Liver (tissue), 3 donors: ENCODE measurements around the gene MICAL2.

Experiments
- ATF3 ChIP-seq: IDR thresholded peaks from 2 replicates; pipeline ENCODE4 v1.6.1; 2016; ENCODE audit warnings: antibody characterized with exemption
- CTCF ChIP-seq: fragments of 150-350 bp; IDR thresholded peaks from 2 replicates; pipeline ENCODE4 v1.5.1; 2017; ENCODE audit warnings: improper control_type of control experiment, low read depth, low read length; ENCODE audit not compliant: missing input control
- EGR1 ChIP-seq, 2 donors: IDR thresholded peaks; 2 replicates each; pipeline ENCODE4 v1.6.1; 2016 to 2018; ENCODE audit warnings: antibody characterized with exemption in 2 of 2, low read depth in 2 of 2
- GABPA ChIP-seq, 2 donors: IDR thresholded peaks in 1 of 2; conservative IDR thresholded peaks in 1 of 2; 2 replicates each; pipeline ENCODE4 v1.6.1; 2016; ENCODE audit warnings: antibody characterized with exemption in 2 of 2, mild to moderate bottlenecking in 1 of 2, moderate library complexity in 1 of 2
- MAX ChIP-seq: IDR thresholded peaks from 2 replicates; pipeline ENCODE4 v1.6.1; 2016; ENCODE audit warnings: antibody characterized with exemption
- RAD21 ChIP-seq, 2 donors: IDR thresholded peaks; 2 replicates each; pipeline ENCODE4 v1.6.1; 2016; ENCODE audit warnings: antibody characterized with exemption in 2 of 2, mild to moderate bottlenecking in 2 of 2
- REST ChIP-seq: IDR thresholded peaks from 2 replicates; pipeline ENCODE4 v1.6.1; 2016; ENCODE audit warnings: antibody characterized with exemption, mild to moderate bottlenecking
- SP1 ChIP-seq: IDR thresholded peaks from 2 replicates; pipeline ENCODE4 v1.6.1; 2018; ENCODE audit warnings: antibody characterized with exemption, mild to moderate bottlenecking
- TAF1 ChIP-seq: conservative IDR thresholded peaks from 2 replicates; pipeline ENCODE4 v1.6.1; 2016; ENCODE audit warnings: antibody characterized with exemption, mild to moderate bottlenecking
- YY1 ChIP-seq: IDR thresholded peaks from 2 replicates; pipeline ENCODE4 v1.6.1; 2016; ENCODE audit warnings: antibody characterized with exemption, mild to moderate bottlenecking
- ZBTB33 ChIP-seq: IDR thresholded peaks from 2 replicates; pipeline ENCODE4 v1.6.1; 2016; ENCODE audit warnings: antibody characterized with exemption
- donor health status: healthy.
- donor health status: healthy.

GRCh38 chr11:12261551-12261950 is 151.2 kb downstream of the MICAL2 start:
- TF ChIP-seq GABPA (IDR thresholded peaks at IDR 0.05 in 1 of 2, conservative IDR thresholded peaks at IDR 0.05 in 1 of 2), result no peak
- TF ChIP-seq CTCF, result no peak
- no peak for TF ChIP-seq YY1
- no peak for TF ChIP-seq MAX
- TF ChIP-seq RAD21 (IDR thresholded peaks at IDR 0.05), result no peak
- TF ChIP-seq EGR1 (IDR thresholded peaks at IDR 0.05; ENCODE audit: low read depth in 2 of 2), result no peak
- TF ChIP-seq ZBTB33, result no peak
- TF ChIP-seq REST, result no peak
- no peak for TF ChIP-seq ATF3
- TF ChIP-seq TAF1, result no peak
- TF ChIP-seq SP1, result no peak
